ENCODE results near the gene NPAS2.

The NPAS2 gene, protein sequence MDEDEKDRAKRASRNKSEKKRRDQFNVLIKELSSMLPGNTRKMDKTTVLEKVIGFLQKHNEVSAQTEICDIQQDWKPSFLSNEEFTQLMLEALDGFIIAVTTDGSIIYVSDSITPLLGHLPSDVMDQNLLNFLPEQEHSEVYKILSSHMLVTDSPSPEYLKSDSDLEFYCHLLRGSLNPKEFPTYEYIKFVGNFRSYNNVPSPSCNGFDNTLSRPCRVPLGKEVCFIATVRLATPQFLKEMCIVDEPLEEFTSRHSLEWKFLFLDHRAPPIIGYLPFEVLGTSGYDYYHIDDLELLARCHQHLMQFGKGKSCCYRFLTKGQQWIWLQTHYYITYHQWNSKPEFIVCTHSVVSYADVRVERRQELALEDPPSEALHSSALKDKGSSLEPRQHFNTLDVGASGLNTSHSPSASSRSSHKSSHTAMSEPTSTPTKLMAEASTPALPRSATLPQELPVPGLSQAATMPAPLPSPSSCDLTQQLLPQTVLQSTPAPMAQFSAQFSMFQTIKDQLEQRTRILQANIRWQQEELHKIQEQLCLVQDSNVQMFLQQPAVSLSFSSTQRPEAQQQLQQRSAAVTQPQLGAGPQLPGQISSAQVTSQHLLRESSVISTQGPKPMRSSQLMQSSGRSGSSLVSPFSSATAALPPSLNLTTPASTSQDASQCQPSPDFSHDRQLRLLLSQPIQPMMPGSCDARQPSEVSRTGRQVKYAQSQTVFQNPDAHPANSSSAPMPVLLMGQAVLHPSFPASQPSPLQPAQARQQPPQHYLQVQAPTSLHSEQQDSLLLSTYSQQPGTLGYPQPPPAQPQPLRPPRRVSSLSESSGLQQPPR
- 0.06 to 5.1 (median 0.47) reads per million in 17 experiments for total RNA-seq

DNA sequence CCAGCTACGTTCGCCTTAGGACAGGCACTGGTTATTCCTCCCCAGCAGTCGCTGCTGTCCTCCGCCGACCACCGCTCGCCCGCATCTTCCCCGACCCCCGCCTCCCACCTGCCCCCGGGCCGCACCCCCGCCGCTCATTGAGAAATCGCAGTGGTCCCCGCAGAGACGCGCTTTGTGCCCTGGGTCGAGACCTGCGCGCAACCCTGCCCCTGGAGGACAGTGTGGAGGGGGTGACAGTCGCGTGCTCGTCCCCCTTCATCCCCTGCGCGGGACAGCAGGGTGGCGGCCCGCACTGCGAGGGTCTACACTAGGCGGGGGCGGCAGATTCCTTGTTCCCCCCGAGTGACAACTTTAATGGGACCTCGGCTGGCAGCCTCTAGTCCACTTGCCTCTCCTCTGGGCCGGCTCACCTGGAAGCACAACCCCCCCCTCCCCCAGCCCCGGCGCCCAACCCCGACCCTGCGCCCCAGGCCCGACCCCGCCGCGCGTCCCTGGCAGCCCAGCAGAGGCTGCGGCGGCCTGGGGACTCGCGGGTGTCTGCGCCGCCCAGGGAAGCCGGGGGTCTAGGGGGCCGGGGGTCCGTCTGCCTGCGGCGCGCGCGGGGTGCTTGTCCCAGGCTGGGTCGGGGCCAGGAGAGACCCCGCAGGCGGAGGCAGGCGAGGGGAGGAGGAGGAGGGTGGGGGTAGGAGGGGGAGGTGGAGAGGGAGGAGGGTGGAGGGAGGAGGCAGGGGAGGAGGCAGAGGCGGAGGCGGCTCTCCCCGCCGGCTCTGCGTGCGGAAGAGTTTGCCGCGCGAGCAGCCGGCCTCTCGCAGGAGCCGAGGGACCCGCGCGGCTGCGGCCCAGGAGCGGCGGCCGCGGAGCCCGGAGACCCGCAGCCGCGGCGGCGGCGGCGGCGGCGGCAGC lies at the start of gene NPAS2:
Gene NPAS2, plus strand, starts transcription at position 770 of the 903 bp plus-strand sequence. CDS start 84,616 bp downstream, outside the sequence.
- peak in 2 of 4 experiments; percentile 28 to 60 for DNase-seq

DNA sequence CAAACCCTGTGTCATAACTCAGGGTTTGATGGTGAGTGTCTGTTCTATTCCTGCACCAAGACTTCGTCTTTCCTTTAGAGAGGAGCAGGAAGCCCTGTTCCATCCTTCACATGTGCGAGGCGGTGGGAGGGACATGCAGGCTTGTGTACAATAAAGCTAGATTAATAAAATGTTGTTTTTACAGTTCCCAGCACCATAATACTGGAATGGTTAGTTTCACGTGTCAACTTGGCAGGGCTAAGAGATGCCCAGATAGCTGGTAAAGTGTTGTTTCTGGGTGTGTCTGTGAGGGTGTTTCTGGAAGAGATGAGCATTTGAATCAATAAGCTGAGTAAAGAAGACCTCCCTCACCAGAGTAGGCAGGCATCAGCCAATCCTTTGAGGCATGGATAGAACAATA lies 48.8 kb upstream of the NPAS2 start:
- no peak for DNase-seq

DNA sequence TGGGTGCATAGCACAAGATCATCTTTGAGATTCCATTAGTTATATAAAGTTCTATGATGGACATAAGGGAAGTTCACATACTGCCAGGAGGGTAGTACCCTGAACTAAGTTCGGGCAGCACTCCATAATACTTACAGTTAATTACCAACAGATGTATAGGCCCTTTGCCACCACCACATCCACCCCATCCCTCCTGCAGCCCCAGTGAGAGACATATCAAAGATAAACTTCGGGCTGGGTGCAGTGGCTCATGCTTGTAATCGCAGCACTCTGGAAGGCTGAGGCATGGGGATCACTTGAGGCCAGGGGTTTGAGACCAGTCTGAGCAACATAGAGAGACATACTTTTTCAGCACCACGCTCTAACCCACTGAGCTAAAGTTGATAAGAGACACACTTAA lies 46.4 kb upstream of the NPAS2 start:
- DNase-seq, result no peak

DNA sequence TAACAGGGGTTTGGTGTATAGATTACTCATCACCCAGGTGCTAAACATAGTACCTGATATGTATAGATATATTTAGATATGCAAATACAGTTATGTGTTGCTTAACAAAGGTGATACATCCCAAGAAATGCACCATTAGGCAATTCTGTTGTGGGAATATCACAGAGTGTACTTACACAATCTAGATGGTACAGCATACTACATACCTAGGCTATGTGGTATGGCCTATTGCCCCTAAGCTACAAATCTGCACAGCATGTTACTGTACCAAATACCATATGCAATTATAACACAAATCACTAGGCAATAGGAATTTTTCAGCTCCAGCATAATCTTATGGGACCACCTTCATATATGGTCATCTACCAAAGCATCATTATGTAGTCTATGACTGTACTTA lies 43.5 kb upstream of the NPAS2 start:
- no peak for DNase-seq

DNA sequence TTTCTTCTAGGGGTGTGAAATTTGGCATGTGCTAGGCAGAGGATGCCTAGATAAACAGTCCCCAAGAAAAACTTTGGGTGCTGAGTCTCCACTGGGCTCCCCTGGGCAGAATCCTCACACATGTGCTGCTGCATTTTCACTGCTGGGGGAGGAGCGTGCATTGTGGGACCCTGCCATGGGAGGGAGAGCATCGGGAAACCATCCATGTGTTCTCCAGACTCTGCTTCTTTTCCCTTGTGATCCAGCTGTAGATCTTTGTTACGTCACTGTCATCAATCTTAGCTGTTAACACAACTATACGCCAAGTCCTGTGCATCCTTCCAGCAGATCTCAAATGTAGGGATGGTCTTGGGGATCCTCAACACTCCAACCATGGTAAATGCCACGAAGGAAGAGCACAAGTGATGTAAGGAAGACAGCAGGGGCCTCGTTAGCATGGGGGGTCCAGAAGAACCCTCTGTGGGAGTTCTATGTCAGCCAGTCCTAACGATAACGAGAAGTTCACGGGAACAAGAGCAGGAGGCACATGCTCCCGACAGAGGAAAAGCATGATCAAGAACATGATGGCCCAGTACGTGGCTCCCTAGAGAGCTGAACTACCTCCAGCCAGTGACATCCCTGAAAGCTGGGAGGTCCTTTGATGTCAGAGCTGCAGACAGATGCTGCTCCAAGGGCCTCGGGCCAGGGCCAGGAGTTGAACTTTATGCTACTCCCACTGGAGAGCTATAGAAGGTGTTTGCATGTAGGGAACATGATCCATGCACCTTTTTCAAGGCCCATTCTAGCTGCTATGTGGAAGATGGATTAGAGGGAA lies 41.1 kb upstream of the NPAS2 start:
- no peak for DNase-seq

DNA sequence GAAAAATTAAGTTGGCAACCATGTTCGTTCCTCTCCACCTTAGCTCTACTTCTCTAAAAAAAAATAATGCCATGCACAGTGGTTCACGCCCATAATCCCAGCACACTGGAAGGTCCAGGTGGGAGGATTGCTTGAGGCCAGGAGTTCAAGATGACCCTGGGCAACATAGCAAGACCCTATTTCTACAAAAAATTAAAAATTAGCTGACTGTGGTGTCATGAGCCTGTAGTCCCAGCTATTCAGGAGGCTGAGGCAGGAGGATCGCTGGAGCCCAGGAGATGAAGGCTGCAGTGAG lies 40.1 kb upstream of the NPAS2 start:
- DNase-seq, result no peak

DNA sequence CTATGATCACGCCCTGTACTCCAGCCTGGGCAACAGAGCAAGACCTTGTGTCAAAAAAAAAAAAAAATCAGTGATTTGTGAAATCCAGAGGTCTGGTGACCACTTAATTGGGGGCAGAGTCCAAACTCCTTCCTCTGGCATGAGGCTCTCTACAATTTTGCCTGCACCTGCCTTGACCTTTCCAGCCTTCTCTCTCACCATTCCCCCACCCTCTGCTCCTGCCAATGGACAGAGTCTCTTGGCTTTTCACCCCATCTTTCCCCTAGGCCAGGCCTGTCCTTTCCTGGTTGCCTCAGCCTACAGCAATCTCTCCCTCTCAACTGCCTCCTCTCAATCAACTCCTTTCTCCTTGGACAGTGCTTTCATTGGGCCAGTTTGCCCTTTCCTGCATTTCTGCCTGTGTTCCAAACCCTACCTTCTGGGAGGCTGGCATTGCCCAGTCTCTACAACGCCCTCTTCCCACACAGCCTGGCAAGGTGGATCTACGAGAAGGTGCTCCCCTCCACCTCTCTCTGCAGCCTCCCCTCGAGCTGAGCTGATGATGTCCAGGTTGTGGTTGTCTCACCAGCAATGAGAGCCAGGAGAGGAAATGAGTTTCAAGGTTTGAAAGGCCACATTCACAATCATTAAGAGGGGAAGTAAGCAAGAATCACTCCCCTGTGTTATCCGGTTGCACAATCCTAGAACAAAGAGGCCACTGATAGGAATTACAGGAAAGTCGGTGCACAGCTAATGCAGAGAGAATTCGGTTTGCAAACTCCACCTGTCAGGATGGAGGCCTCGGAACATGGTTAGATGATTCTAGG lies 39.5 kb upstream of the NPAS2 start:
- DNase-seq, result peak; percentile 13 to 58 (median 39)

DNA sequence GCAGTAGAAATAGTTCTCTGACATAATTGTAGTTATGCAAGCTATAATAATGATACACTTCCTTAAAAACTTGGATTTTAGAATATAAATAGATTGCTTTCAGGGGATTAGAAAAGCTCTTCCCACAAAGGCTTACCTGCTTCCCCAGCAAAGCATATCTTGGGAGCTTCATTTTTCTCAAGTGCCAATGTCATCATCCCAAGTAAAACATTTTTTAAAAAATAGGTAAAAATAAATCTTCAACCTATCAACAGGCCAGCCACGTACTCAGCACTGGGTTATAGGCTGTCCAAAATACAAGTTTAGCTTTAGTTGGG lies 39.0 kb upstream of the NPAS2 start:
- DNase-seq, result no peak

DNA sequence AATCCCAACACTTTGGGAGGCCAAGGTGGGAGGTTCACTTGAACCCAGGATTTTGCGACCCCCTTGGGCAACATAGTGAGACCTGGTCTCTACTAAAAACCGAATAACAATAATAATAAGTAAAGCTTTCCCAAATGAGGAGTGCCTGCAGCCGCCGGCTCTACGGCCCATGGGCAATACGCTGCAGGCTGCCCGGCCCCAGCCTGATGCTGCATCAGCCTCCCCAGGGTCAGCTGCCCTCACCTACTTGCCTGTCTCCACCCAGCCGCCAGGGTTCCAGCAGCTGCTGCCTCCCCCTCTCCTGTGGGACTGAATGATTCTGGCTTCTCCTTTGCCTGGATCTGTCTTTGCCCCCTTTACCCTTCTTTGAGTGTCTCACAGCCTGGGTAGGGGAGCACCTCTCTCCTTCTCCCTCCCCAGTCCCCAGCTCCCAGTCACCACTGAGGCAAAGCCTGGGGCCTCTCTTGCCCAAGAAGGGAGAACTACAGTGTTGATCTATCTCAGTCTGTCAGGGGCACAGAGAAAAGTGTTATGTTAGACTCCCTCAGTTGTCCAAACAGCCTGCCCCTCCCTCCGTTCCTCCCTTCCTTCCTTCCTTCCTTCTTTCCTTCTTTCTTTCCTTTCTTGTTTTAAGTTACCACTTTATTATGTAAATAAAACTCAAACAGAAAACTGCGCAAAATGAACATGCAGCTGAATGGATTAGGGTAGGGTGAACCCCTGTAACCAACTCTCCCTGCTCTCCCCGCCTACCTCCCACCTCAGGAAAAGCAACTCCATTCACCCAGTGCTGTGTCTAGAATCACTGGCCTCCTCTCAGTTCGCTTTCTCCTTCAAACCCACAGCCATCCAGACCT lies 38.2 kb upstream of the NPAS2 start:
- no peak for DNase-seq

DNA sequence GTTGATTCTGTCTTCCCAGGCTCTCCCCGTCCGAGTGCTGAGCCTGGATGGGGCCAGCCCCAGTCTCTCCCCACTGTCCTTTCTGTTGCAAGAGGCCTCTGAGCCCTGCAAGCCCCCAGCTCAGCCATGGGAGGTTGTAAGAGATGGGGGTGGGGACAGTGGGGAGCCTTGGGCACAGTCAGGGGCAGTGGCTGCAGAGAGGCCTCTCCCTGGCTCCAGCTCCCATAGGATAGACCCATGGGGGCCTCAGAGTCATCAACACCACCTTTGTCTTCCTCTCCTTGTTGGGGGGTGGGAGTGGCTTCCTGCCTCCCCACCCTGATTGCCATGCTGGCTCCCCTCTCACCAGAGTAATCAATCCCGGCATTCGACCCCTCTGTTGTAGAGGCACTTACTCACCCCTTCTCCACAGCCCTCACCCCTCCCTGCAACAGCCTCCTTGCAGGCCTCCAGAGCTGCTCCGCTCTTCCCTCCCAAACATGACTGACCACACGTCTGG lies 37.5 kb upstream of the NPAS2 start:
- no peak for DNase-seq

DNA sequence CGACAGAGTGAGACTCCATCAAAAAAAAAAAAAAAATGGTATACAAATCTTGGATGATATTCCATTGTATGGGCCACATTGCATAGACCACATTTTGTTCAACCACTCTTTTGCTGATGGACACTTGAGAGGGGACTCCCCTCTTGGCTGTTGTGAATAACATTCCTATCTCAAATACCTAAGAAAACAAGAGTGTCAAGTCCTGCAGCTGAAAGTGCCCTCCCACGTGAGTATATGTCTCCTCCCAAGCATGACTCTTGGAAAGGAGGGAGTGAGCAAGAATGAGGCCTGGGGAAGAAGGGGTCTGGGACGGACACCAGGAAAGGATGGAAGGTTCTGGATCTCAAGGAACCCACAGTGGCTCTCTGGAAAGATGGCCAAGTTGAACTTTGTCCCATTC lies 36.0 kb upstream of the NPAS2 start:
- DNase-seq, result no peak

DNA sequence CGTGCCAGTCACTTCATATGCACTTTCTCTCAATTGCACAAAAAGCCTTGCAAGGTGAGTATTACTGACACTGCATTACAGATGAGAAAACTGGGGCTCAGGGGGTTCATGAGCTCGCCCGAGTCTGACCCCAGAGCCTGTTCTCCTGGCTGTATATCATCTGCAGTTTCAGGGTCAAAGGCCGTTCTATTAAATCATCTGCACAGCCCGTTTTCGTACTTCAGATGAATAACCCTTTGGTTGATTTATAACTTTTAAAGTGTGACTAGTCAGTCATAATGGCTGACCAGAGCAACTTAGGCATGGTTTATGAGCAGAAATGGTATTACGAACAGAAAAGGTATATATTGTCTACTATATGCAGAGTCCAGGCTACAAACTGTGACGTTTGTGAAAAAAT lies 35.3 kb upstream of the NPAS2 start:
- no peak for DNase-seq

DNA sequence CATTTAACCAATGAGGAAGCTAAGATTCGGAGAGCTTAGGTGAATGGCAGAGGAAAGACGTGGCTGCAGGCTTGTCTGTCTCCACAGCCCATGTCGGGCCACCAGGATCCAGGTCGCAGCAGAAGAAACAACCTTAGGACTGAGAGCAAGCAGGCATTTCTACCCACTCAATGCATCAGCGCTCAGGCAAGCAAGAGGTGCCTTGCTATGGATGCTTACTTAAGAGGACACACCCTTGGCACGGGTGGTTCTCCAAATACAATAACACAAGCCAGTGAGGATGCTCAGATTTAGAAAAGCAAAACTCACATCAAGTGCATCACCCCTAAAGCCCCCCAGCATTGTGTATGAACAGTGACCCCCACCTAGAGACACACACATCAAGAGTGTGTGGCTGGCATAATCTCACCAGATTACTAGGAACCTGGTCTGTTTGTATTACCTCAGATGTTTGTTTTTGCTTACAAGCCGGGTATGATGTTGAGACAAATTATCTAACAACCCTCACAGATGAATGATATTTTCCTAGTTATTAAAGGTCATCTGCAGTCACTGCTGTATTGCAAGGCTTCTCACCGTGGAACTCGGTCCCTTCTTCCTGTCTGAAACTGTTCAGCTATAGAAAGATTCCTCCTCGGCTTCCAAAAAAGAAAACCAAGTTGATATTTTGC lies 34.2 kb upstream of the NPAS2 start:
- DNase-seq, result no peak

DNA sequence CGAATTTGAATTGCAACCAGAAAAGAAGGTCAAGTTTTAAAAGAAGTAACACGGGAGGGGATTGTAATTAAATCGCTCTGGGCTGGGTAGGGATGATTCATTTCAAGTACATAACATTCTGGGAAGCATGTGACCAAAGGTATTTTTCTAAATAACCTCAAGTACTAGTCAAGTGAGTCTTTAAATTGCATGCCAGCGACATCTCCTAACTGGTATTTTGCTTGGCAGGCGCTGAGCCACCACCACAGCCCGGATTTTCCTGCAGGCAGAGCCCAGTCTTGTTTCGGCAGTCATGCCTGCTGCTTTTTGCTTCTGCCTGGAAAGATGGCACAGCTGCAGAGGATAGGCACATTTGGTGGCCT lies 33.7 kb upstream of the NPAS2 start:
- DNase-seq, result no peak

DNA sequence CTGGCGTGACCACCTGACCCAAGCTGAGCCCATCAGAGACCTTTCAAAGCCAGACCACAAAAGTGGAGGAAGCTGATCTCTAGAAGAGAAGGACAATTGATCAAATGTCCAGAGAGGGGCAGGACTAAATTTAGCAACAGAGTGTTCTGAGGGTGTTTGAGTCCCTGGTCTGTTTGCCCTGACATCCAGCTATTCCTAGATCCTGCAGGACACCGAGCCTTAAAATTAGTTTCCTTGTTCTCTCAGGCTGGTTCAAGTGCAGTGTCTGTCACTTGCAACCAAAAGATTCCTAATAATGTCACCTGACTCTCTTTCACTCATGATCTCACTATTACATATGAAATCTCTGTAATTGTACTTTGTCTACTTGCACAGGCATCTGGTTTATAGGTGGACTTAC lies 33.0 kb upstream of the NPAS2 start:
- no peak for DNase-seq

DNA sequence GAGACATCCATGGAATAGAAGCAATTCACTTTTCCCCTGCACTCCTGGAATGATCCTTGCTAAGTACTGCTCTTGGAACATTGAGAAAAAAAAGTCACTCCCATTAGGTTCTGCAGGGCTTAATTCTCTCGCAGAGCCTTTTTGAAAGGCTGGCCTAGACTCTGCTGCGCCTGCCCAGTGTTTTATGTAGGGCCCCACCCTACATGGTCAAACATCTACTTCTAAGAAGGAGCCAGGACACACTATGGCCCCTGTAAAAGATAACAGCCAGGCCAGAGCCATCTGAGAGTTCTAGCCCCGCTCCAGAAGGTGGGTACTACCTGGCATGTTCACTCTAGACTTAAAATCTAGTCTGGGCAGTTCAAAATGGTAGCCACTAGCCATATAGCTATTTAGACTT lies 30.6 kb upstream of the NPAS2 start:
- DNase-seq, result no peak

DNA sequence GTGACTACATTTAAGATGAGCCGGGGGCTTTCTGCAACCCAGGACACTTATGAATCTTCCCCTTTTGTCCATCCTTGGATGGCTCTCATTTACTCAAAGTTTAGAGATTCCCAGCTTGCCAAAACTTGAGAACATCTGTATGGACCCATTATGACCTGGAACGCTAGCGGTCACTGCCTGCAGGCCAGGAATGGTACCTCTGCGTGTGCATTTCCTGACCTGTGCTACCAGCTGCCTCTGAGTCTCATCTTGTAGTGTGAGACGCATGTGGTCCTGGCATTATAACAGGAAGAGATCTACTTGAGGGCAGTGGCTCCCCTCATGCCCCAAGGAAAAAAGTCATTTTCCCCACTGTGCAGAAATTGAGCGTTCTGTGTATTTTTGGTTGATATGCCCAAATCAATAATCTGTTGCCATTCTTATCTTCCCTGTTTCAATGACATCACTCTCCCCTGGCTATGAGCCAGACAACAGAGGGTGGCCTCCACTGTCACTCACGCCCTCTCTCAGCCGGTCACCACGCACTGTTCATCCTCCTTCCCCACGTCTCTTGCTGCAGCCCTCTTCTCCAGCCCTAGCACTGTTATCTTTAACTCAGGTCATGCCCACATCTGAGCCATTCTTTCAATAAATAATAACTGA lies 28.5 kb upstream of the NPAS2 start:
- DNase-seq, result no peak

DNA sequence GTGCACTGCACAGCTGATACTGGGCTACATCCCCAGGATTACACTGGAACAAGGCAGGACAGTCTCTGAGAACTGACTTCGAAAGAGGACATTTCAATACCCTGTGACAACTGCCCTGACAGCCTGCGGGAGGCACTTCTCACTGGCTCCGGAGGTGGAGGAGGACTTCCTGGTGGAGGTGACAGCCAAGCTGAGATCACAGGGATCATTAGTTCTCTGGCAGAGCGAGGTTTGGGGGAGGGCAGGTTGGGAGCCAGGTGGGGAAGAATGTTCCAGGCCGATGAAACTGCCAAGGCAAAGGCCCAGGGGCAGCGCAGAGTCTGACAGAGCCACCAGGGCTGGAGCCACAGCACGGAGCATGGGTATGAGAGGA lies 28.0 kb upstream of the NPAS2 start:
- no peak for DNase-seq

DNA sequence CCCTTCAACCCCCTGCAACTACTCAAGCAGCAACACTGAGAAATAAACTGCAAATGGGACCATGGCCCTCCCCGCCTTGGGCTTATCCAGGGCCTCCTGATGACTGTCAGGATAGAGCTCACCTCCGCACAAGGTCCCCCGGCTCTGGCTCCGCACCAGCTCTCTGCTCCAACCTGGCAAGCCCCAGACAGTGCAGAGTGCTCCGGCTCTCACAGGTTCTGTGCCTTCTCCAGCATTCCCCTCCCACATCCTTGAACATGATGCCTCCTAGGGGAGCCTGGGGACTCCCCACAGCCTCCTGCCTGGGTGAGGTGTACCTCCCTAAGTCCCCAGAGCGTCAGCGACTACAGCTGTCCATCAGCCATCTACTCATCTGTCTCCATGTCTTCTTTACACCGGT lies 26.7 kb upstream of the NPAS2 start:
- no peak for DNase-seq

All from suppressor macrophage (primary cell).